Pancreas (tissue), 10 donors: Measurements from ENCODE around the gene MIER3. TPM values are rescaled to one million over a fixed set of nuclear protein-coding genes. Genes with fewer than 3 reads are reported as not detected.

Source experiments
- ATAC-seq, 4 donors: fragments of 200-7000 bp; cut with Tn5 transposase; one replicate each; pipeline versions ENCODE4 v1.8.0 to v1.9.1; 2020; ENCODE audit warnings: mild to moderate bottlenecking in 4 of 4, moderate library complexity in 4 of 4
- DNase-seq, 6 donors: peaks; one replicate each; pipeline ENCODE4 v3.0.0-alpha.2; 2020
- FAIRE-seq: peaks from 2 replicates; lab custom pipeline; 2012; peaks lifted over from hg19 to GRCh38; lab: Jason Lieb, UNC
- H3K27ac ChIP-seq, 4 donors: fragments of 200-600 bp; sonication (generic); 1 replicate in 3 of 4; 2 replicates in 1 of 4; pipeline versions ENCODE4 v1.5.0 to v1.8.0; 2020
- H3K27me3 ChIP-seq, 4 donors: fragments of 200-600 bp; one replicate each; pipeline ENCODE4 v1.8.0; 2021
- H3K36me3 ChIP-seq, 3 donors: fragments of 200-600 bp; sonication (generic) in 1 of 3; one replicate each; pipeline versions ENCODE4 v1.5.0 to v1.8.0; 2020 to 2021
- H3K4me1 ChIP-seq, 3 donors: fragments of 200-600 bp; one replicate each; pipeline ENCODE4 v1.8.0; 2021
- H3K4me3 ChIP-seq, 4 donors: fragments of 200-600 bp; sonication (generic) in 2 of 4; one replicate each; pipeline versions ENCODE4 v1.5.0 to v1.8.0; 2020 to 2021
- H3K9me3 ChIP-seq, 4 donors: fragments of 200-600 bp; one replicate each; pipeline ENCODE4 v1.8.0; 2021
- CTCF ChIP-seq, 4 donors: fragments of 200-600 bp; sonication (generic) in 3 of 4; IDR thresholded peaks; one replicate each; pipeline versions ENCODE4 v1.5.0 to v1.8.0; 2021; ENCODE audit warnings: antibody characterized with exemption in 4 of 4
- WGBS, 2 donors: extraction: QIAGEN DNeasy Blood & Tissue Kit; methylation state at CpG; one replicate each; pipeline ENCODE4 v1.1.7; 2013; 5-methylcytosine and 5-hydroxymethylcytosine counted together
- intact Hi-C, 3 donors: fragments of 100-400 bp; cut with DNase I; formaldehyde crosslinking; loops; one replicate each; pipeline versions ENCODE4 v1.11.1 to v1.14.2; 2022
- polyA plus RNA-seq, 2 donors: library from polyadenylated mRNA; stranded (reverse); fragments of 200-250 nt; gene quantifications; one replicate each; pipeline ENCODE4 v1.2.3, GENCODE V29; 2013
- total RNA-seq, 6 donors: library from RNA; stranded (reverse); fragmentation: NEBNext Ultra II Directional in 4 of 6; extraction: Animal tissue kit (Norgen Biotek cat#: 25700) in 4 of 6; gene quantifications; one replicate each; pipeline versions ENCODE4 v1.2.1 to v1.2.4, GENCODE V29; 2021 to 2023
- donor health status: healthy with polysubstance abuse.
- donor health status: DM: no; HTN: no; CAD: no; lungs with moderate emphysema.
- donor health status: DM: no; HTN: no; CAD: no.
- donor health status: control.
- donor health status: control.
- donor health status: Bipolar disorder and iron deficiency.
- donor health status: DM: yes; HTN: yes; CAD: no.
- donor health status: DM: no; HTN: no; CAD: no.
- donor health status: DM: no; HTN: no; CAD: no.
- donor health status: DM: yes; HTN: yes; CAD: no.

Gene MIER3
- total and polyA plus RNA-seq, 8 donors = 3.8 to 16.3 (median 8.0) TPM

GRCh38 chr5:56918054-56918453 lies 33.9 kb downstream of the MIER3 start:
- 67% methylated on average over 2 of the region's 2 CpGs for WGBS, 2 donors
- Histone ChIP-seq H3K4me3 (no peak overlapping the region), H3K27me3 (no peaks in the 10 kb centered on the region), H3K36me3 (peaks cover 0 to 13% (median 5%) of the 10 kb centered on the region in 3 donors), H3K9me3 (no peaks in the 10 kb centered on the region), H3K27ac (no peak overlapping the region), H3K4me1 (peaks cover 0 to 7% (median 0%) of the 10 kb centered on the region in 3 donors)
- ATAC-seq = peak in 1 of 4 donors; percentile 30
- TF ChIP-seq CTCF (IDR thresholded peaks at IDR 0.05) = no peak
- intact Hi-C loops = no loop called here
- FAIRE-seq = no peak
- DNase-seq = no peak

GRCh38 chr5:56917534-56917933 lies 34.4 kb downstream of the MIER3 start:
- Histone ChIP-seq H3K27ac (no peak overlapping the region), H3K27me3 (no peaks in the 10 kb centered on the region), H3K4me3 (no peak overlapping the region), H3K9me3 (no peaks in the 10 kb centered on the region), H3K36me3 (peaks cover 0 to 8% (median under 1%) of the 10 kb centered on the region in 3 donors), H3K4me1 (peaks cover 0 to 7% (median 0%) of the 10 kb centered on the region in 3 donors)
- FAIRE-seq (no peak), ATAC-seq (peak in 1 of 4 donors; percentile 52), DNase-seq (no peak)
- no peak for TF ChIP-seq CTCF (IDR thresholded peaks at IDR 0.05)
- 51 to 52% methylated on average over 2 of the region's 2 CpGs for WGBS, 2 donors
- intact Hi-C loops = no loop called here

- no peak for TF ChIP-seq CTCF (IDR thresholded peaks at IDR 0.05)
- H3K4me3 ChIP-seq = no peak overlapping the region
- no peak for FAIRE-seq
- H3K27ac ChIP-seq = no peak overlapping the region
- ATAC-seq = no peak
- no peaks in the 10 kb centered on the region for H3K9me3 ChIP-seq
- H3K36me3 ChIP-seq = no peaks in the 10 kb centered on the region
- DNase-seq = no peak
- intact Hi-C loops = no loop called here
- H3K27me3 ChIP-seq = no peaks in the 10 kb centered on the region
- peaks cover 0 to 8% (median 0%) of the 10 kb centered on the region in 3 donors for H3K4me1 ChIP-seq
- 81 to 87% methylated on average over 2 of the region's 2 CpGs for WGBS, 2 donors
These were observed 37.2 kb downstream of the MIER3 start for GRCh38 chr5:56914678-56915077.

- no peak for TF ChIP-seq CTCF (IDR thresholded peaks at IDR 0.05)
- FAIRE-seq = no peak
- intact Hi-C loops = no loop called here
- H3K27me3 ChIP-seq = no peaks in the 10 kb centered on the region
- no peak overlapping the region for H3K4me3 ChIP-seq
- H3K36me3 ChIP-seq = no peaks in the 10 kb centered on the region
- peaks cover 0 to 8% (median 0%) of the 10 kb centered on the region in 3 donors for H3K4me1 ChIP-seq
- 86 to 94% methylated on average over 3 of the region's 3 CpGs for WGBS, 2 donors
- H3K27ac ChIP-seq = no peak overlapping the region
- no peaks in the 10 kb centered on the region for H3K9me3 ChIP-seq
- ATAC-seq = no peak
- no peak for DNase-seq
These were observed 38.2 kb downstream of the MIER3 start for GRCh38 chr5:56913766-56914165.

- H3K36me3 ChIP-seq = no peaks in the 10 kb centered on the region
- TF ChIP-seq CTCF (IDR thresholded peaks at IDR 0.05) = no peak
- H3K27ac ChIP-seq = peak overlapping the region; percentile 86 to 99 (median 98)
- peak in 5 of 6 donors; percentile 44 to 69 (median 56) for DNase-seq
- FAIRE-seq = no peak
- H3K9me3 ChIP-seq = no peaks in the 10 kb centered on the region
- intact Hi-C loops = no loop called here
- H3K27me3 ChIP-seq = no peaks in the 10 kb centered on the region
- H3K4me1 ChIP-seq = peaks cover 0 to 8% (median 0%) of the 10 kb centered on the region in 3 donors
- peak overlapping the region; percentile 38 to 61 (median 52) for H3K4me3 ChIP-seq
- peak; percentile 11 to 27 (median 19) for ATAC-seq
- WGBS, 2 donors = 1% methylated on average over 29 of the region's 29 CpGs
These were observed 41.5 kb downstream of the MIER3 start for GRCh38 chr5:56910210-56910965.
